ENCODE results near the gene SLC7A10. TPM values are rescaled to one million over a fixed set of nuclear protein-coding genes. Genes with fewer than 3 reads are reported as not detected.
"Not testable (repeated sequence)": the region's sequence is repeated elsewhere in the genome, so short reads cannot be mapped to it uniquely, and the experiment has no call there.

Gene SLC7A10
- total RNA-seq, 2 donors from 2014 or later = not detected

GRCh38 chr19:33171916-33172359, 53.7 kb downstream of the SLC7A10 start:
- intact Hi-C loops (cut with DNase I) = no loop called here
- Histone ChIP-seq H3K4me3 (no peak overlapping the region), H3K27ac (peak overlapping the region; percentile 13)

GRCh38 chr19:33171222-33171795, 54.3 kb downstream of the SLC7A10 start:
- H3K27ac ChIP-seq = peak overlapping the region; percentile 13
- intact Hi-C loops (cut with DNase I) = no loop called here

More at GRCh38 chr19:33171916-33172359, 53.7 kb downstream of the SLC7A10 start:
- no peak for DNase-seq
- peaks cover 5% of the 10 kb centered on the region for H3K4me1 ChIP-seq
- H3K36me3 ChIP-seq = no peaks in the 10 kb centered on the region
- no peaks in the 10 kb centered on the region for H3K27me3 ChIP-seq
- TF ChIP-seq CTCF (IDR thresholded peaks at IDR 0.05) = no peak
- H3K9ac ChIP-seq (ENCODE audit: low read depth in 2 of 2, low read length in 2 of 2) = no peak overlapping the region
- H3K9me3 ChIP-seq = no peaks in the 10 kb centered on the region

GRCh38 chr19:33168528-33168927, 57.1 kb downstream of the SLC7A10 start:
- Histone ChIP-seq H3K4me1 (no peaks in the 10 kb centered on the region), H3K9ac (ENCODE audit: low read depth in 2 of 2, low read length in 2 of 2) (no peak overlapping the region), H3K27ac (no peak overlapping the region), H3K27me3 (no peaks in the 10 kb centered on the region), H3K4me3 (no peak overlapping the region), H3K9me3 (no peaks in the 10 kb centered on the region), H3K36me3 (no peaks in the 10 kb centered on the region)
- no peak for TF ChIP-seq CTCF (IDR thresholded peaks at IDR 0.05)
- DNase-seq = no peak
- intact Hi-C loops (cut with DNase I) = no loop called here

More at GRCh38 chr19:33171222-33171795, 54.3 kb downstream of the SLC7A10 start:
- Histone ChIP-seq H3K4me1 (peaks cover 5% of the 10 kb centered on the region), H3K27me3 (no peaks in the 10 kb centered on the region), H3K36me3 (no peaks in the 10 kb centered on the region), H3K4me3 (no peak overlapping the region), H3K9ac (ENCODE audit: low read depth in 2 of 2, low read length in 2 of 2) (no peak overlapping the region), H3K9me3 (no peaks in the 10 kb centered on the region)
- DNase-seq = no peak
- no peak for TF ChIP-seq CTCF (IDR thresholded peaks at IDR 0.05)

- Histone ChIP-seq H3K9me3 (no peaks in the 10 kb centered on the region), H3K27ac (no peak overlapping the region), H3K36me3 (no peaks in the 10 kb centered on the region), H3K4me3 (no peak overlapping the region), H3K27me3 (no peaks in the 10 kb centered on the region), H3K4me1 (no peaks in the 10 kb centered on the region), H3K9ac (ENCODE audit: low read depth in 2 of 2, low read length in 2 of 2) (no peak overlapping the region)
- DNase-seq = no peak
- TF ChIP-seq CTCF (IDR thresholded peaks at IDR 0.05) = no peak
- intact Hi-C loops (cut with DNase I) = no loop called here
Measured at GRCh38 chr19:33167438-33167837, 58.2 kb downstream of the SLC7A10 start.

- intact Hi-C loops (cut with DNase I); H3K4me1 ChIP-seq: not testable (repeated sequence)
Measured at GRCh38 chr19:33166037-33166436, 59.6 kb downstream of the SLC7A10 start.

GRCh38 chr19:33163481-33163880, 62.2 kb downstream of the SLC7A10 start:
- intact Hi-C loops (cut with DNase I) = no loop called here

More at GRCh38 chr19:33166037-33166436, 59.6 kb downstream of the SLC7A10 start:
- not testable (repeated sequence) for H3K36me3 ChIP-seq; H3K9ac ChIP-seq (ENCODE audit: low read depth in 2 of 2, low read length in 2 of 2); H3K4me3 ChIP-seq; DNase-seq; H3K27me3 ChIP-seq; H3K27ac ChIP-seq; H3K9me3 ChIP-seq

More at GRCh38 chr19:33163481-33163880, 62.2 kb downstream of the SLC7A10 start:
- no peak for DNase-seq
- Histone ChIP-seq H3K27me3 (no peaks in the 10 kb centered on the region), H3K4me1 (no peaks in the 10 kb centered on the region), H3K4me3 (no peak overlapping the region), H3K27ac (no peak overlapping the region), H3K9ac (ENCODE audit: low read depth in 2 of 2, low read length in 2 of 2) (no peak overlapping the region), H3K9me3 (no peaks in the 10 kb centered on the region), H3K36me3 (no peaks in the 10 kb centered on the region)
- TF ChIP-seq CTCF (IDR thresholded peaks at IDR 0.05) = no peak
